IMR-90 (cell line): ENCODE measurements around the gene SNTG2. TPM values are rescaled to one million over a fixed set of nuclear protein-coding genes. Genes with fewer than 3 reads are reported as not detected.

Source experiments
- ATAC-seq: fragments of 200-7000 bp; cut with Tn5 transposase; 2 replicates; pipeline ENCODE4 v1.9.1; 2020; ENCODE audit warnings: low read depth, mild to moderate bottlenecking, moderate library complexity
- BruUV-seq: library from RNA; stranded (reverse); fragments of 400-500 nt; replicated peaks from 2 replicates; lab custom pipeline; 2021; lab: Mats Ljungman, UMichigan
- CTCF ChIA-PET: fragments of 300-600 bp; formaldehyde crosslinking; extraction: SDS; loops from one replicate; lab custom pipeline; 2021; ENCODE audit warnings: antibody characterized with exemption; lab: Yijun Ruan, JAX
- POLR2A ChIA-PET: fragments of 300-600 bp; sonication (Branson Sonifier 250); formaldehyde crosslinking; loops from one replicate; lab custom pipeline; 2022; ENCODE audit warnings: antibody characterized with exemption; ENCODE audit not compliant: unreplicated experiment; lab: Charles Lee
- DNase-seq: peaks from one replicate; pipeline ENCODE4 v3.0.0; 2013
- H2AFZ ChIP-seq: replicated peaks from 2 replicates; pipeline ENCODE3; 2013; ENCODE audit warnings: low read length, mild to moderate bottlenecking; ENCODE audit not compliant: poor library complexity
- H2AK5ac ChIP-seq: 2 replicates; pipeline ENCODE4 v1.6.1; 2013; ENCODE audit warnings: low read depth, low read length, inconsistent platforms
- H2AK9ac ChIP-seq: replicated peaks from 2 replicates; pipeline ENCODE3; 2013; ENCODE audit warnings: mild to moderate bottlenecking, low read depth, low read length, moderate library complexity; ENCODE audit not compliant: poor library complexity
- H2BK120ac ChIP-seq: 2 replicates; pipeline ENCODE4 v1.6.1; 2013; ENCODE audit warnings: low read depth, low read length, inconsistent platforms
- H2BK15ac ChIP-seq: 3 replicates; pipeline ENCODE4 v1.6.1; 2013; ENCODE audit warnings: low read depth, low read length, inconsistent platforms
- H2BK20ac ChIP-seq: 2 replicates; pipeline ENCODE4 v1.6.1; 2013; ENCODE audit warnings: low read depth, mild to moderate bottlenecking, inconsistent platforms, low read length, moderate library complexity
- H2BK5ac ChIP-seq: 2 replicates; pipeline ENCODE4 v1.6.1; 2013; ENCODE audit warnings: mild to moderate bottlenecking, low read depth, low read length, inconsistent platforms; ENCODE audit not compliant: poor library complexity, severe bottlenecking
- H3K14ac ChIP-seq: replicated peaks from 2 replicates; pipeline ENCODE4 v1.6.1; 2013; ENCODE audit warnings: low read depth, low read length, inconsistent platforms
- H3K18ac ChIP-seq: 2 replicates; pipeline ENCODE4 v1.6.1; 2013; ENCODE audit warnings: low read depth, low read length, control low read depth
- H3K23ac ChIP-seq: 2 replicates; pipeline ENCODE4 v1.6.1; 2013; ENCODE audit warnings: low read depth, low read length, inconsistent platforms
- H3K27ac ChIP-seq: 2 replicates; pipeline ENCODE4 v1.5.1; 2013; ENCODE audit warnings: mild to moderate bottlenecking, control low read depth, low read length; ENCODE audit not compliant: insufficient read depth
- H3K27me3 ChIP-seq: 2 replicates; pipeline ENCODE4 v1.6.1; 2013; ENCODE audit warnings: low read length; ENCODE audit not compliant: control insufficient read depth, insufficient read depth
- H3K36me3 ChIP-seq: 2 replicates; pipeline ENCODE4 v1.6.1; 2013; ENCODE audit warnings: low read length, mixed read lengths; ENCODE audit not compliant: control insufficient read depth, insufficient read depth
- H3K4ac ChIP-seq: 2 replicates; pipeline ENCODE4 v1.6.1; 2013; ENCODE audit warnings: low read depth, low read length, inconsistent platforms
- H3K4me1 ChIP-seq: 2 replicates; pipeline ENCODE4 v1.6.1; 2013; ENCODE audit warnings: low read length, mixed read lengths; ENCODE audit not compliant: control insufficient read depth, insufficient read depth
- H3K4me2 ChIP-seq: 2 replicates; pipeline ENCODE4 v1.6.1; 2013; ENCODE audit warnings: low read depth, mild to moderate bottlenecking, control low read depth, low read length, moderate library complexity
- H3K4me3 ChIP-seq: 2 replicates; pipeline ENCODE4 v1.5.1; 2013; ENCODE audit warnings: low read depth, mild to moderate bottlenecking, control low read depth, low read length, moderate library complexity; ENCODE audit not compliant: insufficient read depth
- H3K56ac ChIP-seq: 2 replicates; pipeline ENCODE4 v1.6.1; 2013; ENCODE audit warnings: low read length, inconsistent platforms; ENCODE audit not compliant: insufficient read depth; ENCODE audit errors: extremely low read depth
- H3K79me1 ChIP-seq, 2 experiments: 2 replicates each; pipeline ENCODE4 v1.6.1; 2013; ENCODE audit warnings: low read length in 2 of 2, inconsistent platforms in 1 of 2, low read depth in 1 of 2
- H3K9ac ChIP-seq: 2 replicates; pipeline ENCODE4 v1.6.1; 2013; ENCODE audit warnings: low read depth, low read length, control low read depth
- H3K9me1 ChIP-seq: 2 replicates; pipeline ENCODE4 v1.6.1; 2013; ENCODE audit warnings: low read length, inconsistent platforms; ENCODE audit not compliant: insufficient read depth
- H3K9me3 ChIP-seq: 2 replicates; pipeline ENCODE4 v1.6.1; 2013; ENCODE audit warnings: low read length; ENCODE audit not compliant: control insufficient read depth, insufficient read depth
- H4K20me1 ChIP-seq: 2 replicates; pipeline ENCODE4 v1.6.1; 2013; ENCODE audit warnings: low read length, inconsistent platforms; ENCODE audit not compliant: insufficient read depth
- H4K5ac ChIP-seq: 2 replicates; pipeline ENCODE4 v1.6.1; 2013; ENCODE audit warnings: mild to moderate bottlenecking, low read depth, low read length, control low read depth
- H4K8ac ChIP-seq, 2 experiments: 2 replicates each; pipeline ENCODE4 v1.6.1; 2013; ENCODE audit warnings: low read depth in 2 of 2, low read length in 2 of 2, control low read depth in 1 of 2, inconsistent platforms in 1 of 2
- H4K91ac ChIP-seq: 2 replicates; pipeline ENCODE4 v1.6.1; 2013; ENCODE audit warnings: low read depth, low read length, inconsistent platforms; ENCODE audit not compliant: insufficient read depth
- CEBPB ChIP-seq: IDR thresholded peaks from 2 replicates; pipeline ENCODE4 v1.6.1; 2012; ENCODE audit warnings: low read depth, low read length, improper control_type of control experiment
- CHD1 ChIP-seq: IDR thresholded peaks from 2 replicates; pipeline ENCODE4 v1.6.1; 2012; ENCODE audit warnings: low read depth, low read length, improper control_type of control experiment
- FOS ChIP-seq: fragments of 150-350 bp; IDR thresholded peaks from 2 replicates; pipeline ENCODE4 v1.6.1; 2016; ENCODE audit warnings: low read depth, low read length
- MAFK ChIP-seq: IDR thresholded peaks from 2 replicates; pipeline ENCODE4 v1.6.1; 2012; ENCODE audit warnings: low read depth, low read length, improper control_type of control experiment
- MAZ ChIP-seq: IDR thresholded peaks from 2 replicates; pipeline ENCODE4 v1.6.1; 2012; ENCODE audit warnings: low read depth, mild to moderate bottlenecking, low read length, improper control_type of control experiment, moderate library complexity, borderline replicate concordance
- MXI1 ChIP-seq: IDR thresholded peaks from 2 replicates; pipeline ENCODE4 v1.6.1; 2012; ENCODE audit warnings: low read depth, mild to moderate bottlenecking, low read length, moderate library complexity, borderline replicate concordance
- RAD21 ChIP-seq: IDR thresholded peaks from 2 replicates; pipeline ENCODE4 v1.6.1; 2012; ENCODE audit warnings: low read length, improper control_type of control experiment
- RCOR1 ChIP-seq: IDR thresholded peaks from 2 replicates; pipeline ENCODE4 v1.6.1; 2012; ENCODE audit warnings: mild to moderate bottlenecking, low read length, improper control_type of control experiment; ENCODE audit not compliant: insufficient replicate concordance
- RFX5 ChIP-seq: IDR thresholded peaks from 2 replicates; pipeline ENCODE4 v1.8.0; 2012; ENCODE audit warnings: low read depth, mild to moderate bottlenecking, low read length, moderate library complexity
- WGBS, 2 experiments: methylation state at CpG; one replicate each; pipeline versions ENCODE4 v1.1.5 to v1.1.7; 2013; ENCODE audit warnings: missing lambda C conversion rate in 2 of 2; ENCODE audit not compliant: insufficient read length in 1 of 2; ENCODE audit errors: extremely low coverage in 2 of 2; 5-methylcytosine and 5-hydroxymethylcytosine counted together
- dilution Hi-C: fragments of 300-500 bp; cut with HindIII; formaldehyde crosslinking; loops from one replicate; pipeline ENCODE4 v1.14.3; 2018; ENCODE audit warnings: low sequenced_read_pairs; ENCODE audit not compliant: unreplicated experiment
- in situ Hi-C: fragments of 300-500 bp; cut with MboI; formaldehyde crosslinking; loops from 3 replicates; pipeline ENCODE4 v1.14.3; 2019; ENCODE audit warnings: low sequenced_read_pairs, inconsistent platforms, mixed read lengths
- intact Hi-C: fragments of 100-400 bp; cut with micrococcal nuclease; formaldehyde crosslinking; loops from 2 replicates; pipeline ENCODE4 v1.10.0; 2022
- polyA plus RNA-seq, 3 experiments: library from polyadenylated mRNA; depleted of rRNA; stranded (reverse); fragments of >200 nt; gene quantifications; 2 replicates each; pipeline ENCODE4 v1.2.3, GENCODE V29; 2012; ENCODE audit warnings: low replicate concordance in 1 of 3
- total RNA-seq: library from RNA; depleted of rRNA; stranded (reverse); fragments of >200 nt; gene quantifications from 2 replicates; pipeline ENCODE4 v1.2.3, GENCODE V29; 2012
- TF ChIP-seq, protein P1 (sequence below): fragments of 150-350 bp; IDR thresholded peaks from 2 replicates; pipeline ENCODE4 v1.6.1; 2016; ENCODE audit warnings: low read depth, mild to moderate bottlenecking, low read length, moderate library complexity, borderline replicate concordance

The SNTG2 gene
- total and polyA plus RNA-seq, 2 of the 4 experiments (the other 2 are of a cell fraction), result under 0.01 to 0.17 TPM

DNA sequence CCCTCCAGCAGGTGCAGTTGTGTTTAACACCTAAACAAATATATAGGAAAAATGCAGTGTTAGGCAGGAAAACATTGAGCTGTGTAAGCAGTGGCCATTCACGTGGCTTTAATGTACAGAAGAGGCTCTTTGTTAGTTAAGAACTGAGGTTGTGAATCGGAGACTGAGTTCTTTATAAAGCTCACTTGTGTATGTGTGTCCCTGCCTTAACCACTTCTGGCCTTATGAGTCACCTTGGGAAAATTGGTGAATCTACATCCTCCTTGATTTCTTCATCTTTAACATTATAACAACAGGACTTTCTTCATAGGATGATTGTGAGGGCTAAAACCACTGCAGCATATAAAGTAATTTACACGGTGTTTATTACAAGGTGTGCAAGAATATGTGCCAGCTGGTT is 274.3 kb downstream of the SNTG2 start:
- no peaks in the 10 kb centered on the region for H3K27me3 ChIP-seq

More for the DNA sequence above, 274.3 kb downstream of the SNTG2 start:
- in situ Hi-C loops, result no loop called here
- no peak overlapping the region for H2BK20ac ChIP-seq
- no peaks in the 10 kb centered on the region for H3K79me1 ChIP-seq
- ChIA-PET POLR2A (no interaction called here), CTCF (no interaction called here)
- no peak overlapping the region for H2BK15ac ChIP-seq
- H3K9me1 ChIP-seq, result no peaks in the 10 kb centered on the region
- BruUV-seq, result no TSS peak
- H3K36me3 ChIP-seq, result no peaks in the 10 kb centered on the region
- no peak overlapping the region for H3K27ac ChIP-seq
- H4K20me1 ChIP-seq, result no peaks in the 10 kb centered on the region
- no peak overlapping the region for H2AK9ac ChIP-seq
- H3K4me1 ChIP-seq, result no peaks in the 10 kb centered on the region
- H2BK5ac ChIP-seq, result no peak overlapping the region
- no peak overlapping the region for H3K4me3 ChIP-seq
- H2AFZ ChIP-seq, result no peak overlapping the region
- DNase-seq (no peak), ATAC-seq (no peak)
- no peak overlapping the region for H3K14ac ChIP-seq
- no peak overlapping the region for H2BK120ac ChIP-seq
- no peak overlapping the region for H2AK5ac ChIP-seq
- H3K18ac ChIP-seq, result no peak overlapping the region
- no peak overlapping the region for H4K5ac ChIP-seq
- dilution Hi-C loops, result no loop called here
- H3K23ac ChIP-seq, result no peak overlapping the region
- H3K9ac ChIP-seq, result no peak overlapping the region
- H4K8ac ChIP-seq, result no peak overlapping the region
- TF ChIP-seq RFX5 (no peak), CEBPB (no peak), MAFK (no peak), CHD1 (no peak), MAZ (no peak), RAD21 (no peak), RCOR1 (no peak), FOS (no peak), MXI1 (no peak)
- TF ChIP-seq, protein P1, sequence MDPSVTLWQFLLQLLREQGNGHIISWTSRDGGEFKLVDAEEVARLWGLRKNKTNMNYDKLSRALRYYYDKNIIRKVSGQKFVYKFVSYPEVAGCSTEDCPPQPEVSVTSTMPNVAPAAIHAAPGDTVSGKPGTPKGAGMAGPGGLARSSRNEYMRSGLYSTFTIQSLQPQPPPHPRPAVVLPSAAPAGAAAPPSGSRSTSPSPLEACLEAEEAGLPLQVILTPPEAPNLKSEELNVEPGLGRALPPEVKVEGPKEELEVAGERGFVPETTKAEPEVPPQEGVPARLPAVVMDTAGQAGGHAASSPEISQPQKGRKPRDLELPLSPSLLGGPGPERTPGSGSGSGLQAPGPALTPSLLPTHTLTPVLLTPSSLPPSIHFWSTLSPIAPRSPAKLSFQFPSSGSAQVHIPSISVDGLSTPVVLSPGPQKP, result no peak
- no peak overlapping the region for H3K4ac ChIP-seq
- intact Hi-C loops, result loop anchor here (5.0 kb wide), 1 partner anchor 608 kb away; no protein-coding TSS in a partner anchor
- no peak overlapping the region for H3K56ac ChIP-seq
- H3K9me3 ChIP-seq, result peaks cover 38% of the 10 kb centered on the region
- no CpG with 5 or more reads among the region's 3 CpGs for WGBS, 2 experiments
- H3K4me2 ChIP-seq, result no peak overlapping the region
- no peak overlapping the region for H4K91ac ChIP-seq
